Transverse colon (tissue), 4 donors: ENCODE data around the gene ABCC10.

Experiments
- EP300 ChIP-seq: sonication (generic); formaldehyde crosslinking; IDR thresholded peaks from one replicate; pipeline ENCODE4 v1.6.1; 2017; ENCODE audit warnings: antibody characterized with exemption, low read depth
- POLR2A ChIP-seq: fragments of 450-650 bp; IDR thresholded peaks from one replicate; pipeline ENCODE4 v1.6.1; 2016; ENCODE audit warnings: antibody characterized with exemption, mild to moderate bottlenecking, moderate library complexity
- POLR2AphosphoS5 ChIP-seq, 3 donors: sonication (generic); formaldehyde crosslinking; IDR thresholded peaks; one replicate each; pipeline ENCODE4 v1.6.1; 2016; ENCODE audit warnings: antibody characterized with exemption in 3 of 3
- TF ChIP-seq, protein P1 (sequence below), 5 experiments: fragments of 200-600 bp in 3 of 5; fragments of 450-650 bp in 2 of 5; sonication (generic) in 3 of 5; IDR thresholded peaks; 1 replicate in 2 of 5; 2 replicates in 3 of 5; pipeline ENCODE4 v1.5.1; 2016 to 2017; ENCODE audit warnings: antibody characterized with exemption in 5 of 5, inconsistent platforms in 3 of 5, mild to moderate bottlenecking in 2 of 5, moderate library complexity in 1 of 5

GRCh38 chr6:43481075-43481474 lies 53.7 kb downstream of the ABCC10 start:
- TF ChIP-seq, protein P1, sequence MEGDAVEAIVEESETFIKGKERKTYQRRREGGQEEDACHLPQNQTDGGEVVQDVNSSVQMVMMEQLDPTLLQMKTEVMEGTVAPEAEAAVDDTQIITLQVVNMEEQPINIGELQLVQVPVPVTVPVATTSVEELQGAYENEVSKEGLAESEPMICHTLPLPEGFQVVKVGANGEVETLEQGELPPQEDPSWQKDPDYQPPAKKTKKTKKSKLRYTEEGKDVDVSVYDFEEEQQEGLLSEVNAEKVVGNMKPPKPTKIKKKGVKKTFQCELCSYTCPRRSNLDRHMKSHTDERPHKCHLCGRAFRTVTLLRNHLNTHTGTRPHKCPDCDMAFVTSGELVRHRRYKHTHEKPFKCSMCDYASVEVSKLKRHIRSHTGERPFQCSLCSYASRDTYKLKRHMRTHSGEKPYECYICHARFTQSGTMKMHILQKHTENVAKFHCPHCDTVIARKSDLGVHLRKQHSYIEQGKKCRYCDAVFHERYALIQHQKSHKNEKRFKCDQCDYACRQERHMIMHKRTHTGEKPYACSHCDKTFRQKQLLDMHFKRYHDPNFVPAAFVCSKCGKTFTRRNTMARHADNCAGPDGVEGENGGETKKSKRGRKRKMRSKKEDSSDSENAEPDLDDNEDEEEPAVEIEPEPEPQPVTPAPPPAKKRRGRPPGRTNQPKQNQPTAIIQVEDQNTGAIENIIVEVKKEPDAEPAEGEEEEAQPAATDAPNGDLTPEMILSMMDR (IDR thresholded peaks at IDR 0.05): no peak
- TF ChIP-seq POLR2AphosphoS5 (IDR thresholded peaks at IDR 0.05): no peak
- TF ChIP-seq POLR2A: no peak
- TF ChIP-seq EP300: no peak
